PC-9 (cell line): ENCODE data around the gene NUP188. TPM values are rescaled to one million over a fixed set of nuclear protein-coding genes. Genes with fewer than 3 reads are reported as not detected.
A peak's percentile ranks its signal among the peaks of the same experiment; 100 is the strongest.

Experiments used
- BruUV-seq: library from RNA; stranded (reverse); fragments of 400-500 nt; replicated peaks from 2 replicates; lab custom pipeline; 2021; lab: Mats Ljungman, UMichigan
- CTCF ChIA-PET: fragments of 300-600 bp; sonication (Branson Sonifier 250); formaldehyde crosslinking; loops from one replicate; lab custom pipeline; 2022; ENCODE audit warnings: antibody characterized with exemption; lab: Charles Lee
- POLR2A ChIA-PET: fragments of 300-600 bp; sonication (Branson Sonifier 250); formaldehyde crosslinking; loops from one replicate; lab custom pipeline; 2022; ENCODE audit warnings: antibody characterized with exemption; ENCODE audit not compliant: unreplicated experiment; lab: Charles Lee
- DNase-seq, 2 experiments: peaks; one replicate each; pipeline versions ENCODE4 v3.0.0 to v3.0.0-alpha.2; 2015 to 2022; ENCODE audit warnings: mixed read lengths in 1 of 2
- H2AFZ ChIP-seq: fragments of 200-600 bp; sonication (generic); 2 replicates; pipeline ENCODE4 v1.8.1; 2017; ENCODE audit warnings: antibody characterized with exemption
- H3F3A ChIP-seq: fragments of 200-600 bp; sonication (generic); 2 replicates; pipeline ENCODE4 v1.8.1; 2017; ENCODE audit warnings: antibody characterized with exemption, mild to moderate bottlenecking, low read depth; ENCODE audit not compliant: insufficient read depth
- H3K27ac ChIP-seq: fragments of 200-600 bp; sonication (generic); 2 replicates; pipeline ENCODE4 v1.6.1; 2016; ENCODE audit warnings: mixed run types
- H3K27me3 ChIP-seq: fragments of 200-600 bp; sonication (generic); 2 replicates; pipeline ENCODE4 v1.6.1; 2016; ENCODE audit warnings: low read depth, mixed run types; ENCODE audit not compliant: insufficient read depth
- H3K36me3 ChIP-seq: fragments of 200-600 bp; sonication (generic); 2 replicates; pipeline ENCODE4 v1.6.1; 2016; ENCODE audit warnings: low read depth, mixed run types
- H3K4me1 ChIP-seq: fragments of 200-600 bp; sonication (generic); replicated peaks from 2 replicates; pipeline ENCODE4 v1.6.1; 2016; ENCODE audit warnings: mixed run types; ENCODE audit not compliant: insufficient read depth
- H3K4me2 ChIP-seq: fragments of 200-600 bp; sonication (generic); 2 replicates; pipeline ENCODE4 v1.6.1; 2017; ENCODE audit warnings: mixed run types
- H3K4me3 ChIP-seq: fragments of 200-600 bp; sonication (generic); 2 replicates; pipeline ENCODE4 v1.6.1; 2016; ENCODE audit warnings: mixed run types
- H3K79me2 ChIP-seq: fragments of 200-600 bp; sonication (generic); 2 replicates; pipeline ENCODE4 v1.6.1; 2017; ENCODE audit warnings: low read depth, mixed run types
- H3K9me2 ChIP-seq: fragments of 200-600 bp; sonication (generic); 2 replicates; pipeline ENCODE4 v1.8.1; 2017; ENCODE audit warnings: mild to moderate bottlenecking; ENCODE audit not compliant: insufficient read depth
- H3K9me3 ChIP-seq: fragments of 200-600 bp; sonication (generic); 2 replicates; pipeline ENCODE4 v1.8.1; 2016; ENCODE audit warnings: low read depth; ENCODE audit not compliant: insufficient read depth
- H4K20me1 ChIP-seq: fragments of 200-600 bp; sonication (generic); 2 replicates; pipeline ENCODE4 v1.8.1; 2017; ENCODE audit not compliant: insufficient read depth
- EZH2 ChIP-seq: fragments of 200-600 bp; sonication (generic); IDR thresholded peaks from 2 replicates; pipeline ENCODE4 v1.8.0; 2017; ENCODE audit warnings: antibody characterized with exemption, low read depth
- intact Hi-C: fragments of 100-400 bp; cut with micrococcal nuclease; formaldehyde crosslinking; loops from one replicate; pipeline ENCODE4 v1.10.0; 2022; ENCODE audit not compliant: unreplicated experiment
- total RNA-seq: library from RNA; stranded (reverse); gene quantifications from 2 replicates; pipeline ENCODE4 v1.2.3, GENCODE V29; 2021
- TF ChIP-seq, protein P1 (sequence below): fragments of 200-600 bp; sonication (generic); conservative IDR thresholded peaks from 2 replicates; pipeline ENCODE4 v1.6.1; 2017; ENCODE audit warnings: mixed run types, antibody characterized with exemption, mild to moderate bottlenecking, moderate library complexity

NUP188 gene
- total RNA-seq, 1 experiment from 2014 or later, result 90.0 TPM

DNA sequence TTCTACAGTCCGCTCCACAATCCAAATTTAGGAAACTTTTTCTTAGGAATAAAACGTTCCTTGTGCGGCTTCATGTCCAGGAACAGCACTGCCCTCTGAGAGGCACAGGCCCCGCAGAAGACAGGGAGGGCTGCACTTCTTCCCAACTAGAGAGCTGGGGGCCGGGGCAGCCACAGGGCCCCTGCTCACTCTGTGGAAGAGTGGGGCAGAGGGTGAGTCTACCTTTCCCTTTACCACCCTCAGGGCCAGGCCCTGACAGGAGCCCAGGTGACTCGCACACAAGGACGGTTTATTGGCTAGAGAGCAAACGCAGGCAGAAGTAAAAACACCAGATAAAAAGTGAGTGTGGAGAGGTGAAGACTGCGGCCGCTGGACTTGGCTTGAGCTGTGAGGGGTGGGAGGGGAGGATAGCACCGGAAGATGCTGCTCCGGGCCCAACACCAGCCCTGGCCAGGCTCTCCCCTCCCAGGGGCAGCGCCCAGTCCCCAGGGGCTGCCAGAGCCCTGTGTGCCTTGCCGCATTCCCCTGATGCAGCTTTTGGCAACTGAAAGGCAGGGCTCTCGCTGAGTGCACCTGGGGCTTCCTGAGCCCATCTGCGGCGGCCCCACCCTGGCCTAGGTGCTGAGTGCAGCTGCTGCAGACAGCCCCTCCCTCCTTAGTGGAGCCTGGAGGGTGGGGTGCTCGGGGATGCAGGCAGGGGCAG, 60.4 kb downstream of the NUP188 start:
- no peak overlapping the region for H3K27ac ChIP-seq
- no peaks in the 10 kb centered on the region for H3K9me2 ChIP-seq
- POLR2A ChIA-PET, result no interaction called here
- no TSS peak for BruUV-seq
- 0 out of 2 replicates have a peak, but pooled peaks cover 2% of the 10 kb centered on the region for H3K36me3 ChIP-seq
- no peak for TF ChIP-seq EZH2
- TF ChIP-seq, protein P1, sequence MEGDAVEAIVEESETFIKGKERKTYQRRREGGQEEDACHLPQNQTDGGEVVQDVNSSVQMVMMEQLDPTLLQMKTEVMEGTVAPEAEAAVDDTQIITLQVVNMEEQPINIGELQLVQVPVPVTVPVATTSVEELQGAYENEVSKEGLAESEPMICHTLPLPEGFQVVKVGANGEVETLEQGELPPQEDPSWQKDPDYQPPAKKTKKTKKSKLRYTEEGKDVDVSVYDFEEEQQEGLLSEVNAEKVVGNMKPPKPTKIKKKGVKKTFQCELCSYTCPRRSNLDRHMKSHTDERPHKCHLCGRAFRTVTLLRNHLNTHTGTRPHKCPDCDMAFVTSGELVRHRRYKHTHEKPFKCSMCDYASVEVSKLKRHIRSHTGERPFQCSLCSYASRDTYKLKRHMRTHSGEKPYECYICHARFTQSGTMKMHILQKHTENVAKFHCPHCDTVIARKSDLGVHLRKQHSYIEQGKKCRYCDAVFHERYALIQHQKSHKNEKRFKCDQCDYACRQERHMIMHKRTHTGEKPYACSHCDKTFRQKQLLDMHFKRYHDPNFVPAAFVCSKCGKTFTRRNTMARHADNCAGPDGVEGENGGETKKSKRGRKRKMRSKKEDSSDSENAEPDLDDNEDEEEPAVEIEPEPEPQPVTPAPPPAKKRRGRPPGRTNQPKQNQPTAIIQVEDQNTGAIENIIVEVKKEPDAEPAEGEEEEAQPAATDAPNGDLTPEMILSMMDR, result no peak
- no peak overlapping the region for H3K4me3 ChIP-seq
- H3F3A ChIP-seq, result peaks cover 44% of the 10 kb centered on the region
- no peak for DNase-seq
- peaks cover 12% of the 10 kb centered on the region for H4K20me1 ChIP-seq
- H3K4me2 ChIP-seq, result no peak overlapping the region
- CTCF ChIA-PET, result interaction anchor here (0.6 to 2.0 kb wide), 2 partner anchors 20 to 777 kb away, joined by 6 to 8 read pairs; partner anchors contain the start of gene SH3GLB2
- H3K4me1 ChIP-seq, result no peaks in the 10 kb centered on the region
- intact Hi-C loops, result loop anchor here (2.0 to 5.0 kb wide), 2 partner anchors 94 to 609 kb away; no protein-coding TSS in a partner anchor
- no peaks in the 10 kb centered on the region for H3K79me2 ChIP-seq
- no peaks in the 10 kb centered on the region for H3K27me3 ChIP-seq
- H2AFZ ChIP-seq, result no peak overlapping the region
- no peaks in the 10 kb centered on the region for H3K9me3 ChIP-seq

GRCh38 chr9:129008469-129008965, 61.0 kb downstream of the NUP188 start:
- 0 out of 2 replicates have a peak, but pooled peaks cover 2% of the 10 kb centered on the region for H3K36me3 ChIP-seq

GRCh38 chr9:129008986-129009583, 61.6 kb downstream of the NUP188 start:
- H3K4me1 ChIP-seq, result no peaks in the 10 kb centered on the region
- peaks cover 12% of the 10 kb centered on the region for H4K20me1 ChIP-seq
- no peaks in the 10 kb centered on the region for H3K79me2 ChIP-seq
- H2AFZ ChIP-seq, result no peak overlapping the region
- ChIA-PET POLR2A (no interaction called here), CTCF (interaction anchor here (0.7 to 0.9 kb wide), 2 partner anchors 19 to 21 kb away, joined by 3 read pairs; partner anchors contain the start of gene SH3GLB2)
- H3K9me2 ChIP-seq, result no peaks in the 10 kb centered on the region
- no peak overlapping the region for H3K27ac ChIP-seq
- no peak for TF ChIP-seq EZH2
- TF ChIP-seq, protein P1, result no peak
- DNase-seq, result no peak
- intact Hi-C loops, result loop anchor here (5.0 kb wide), 1 partner anchor 93 kb away; no protein-coding TSS in a partner anchor
- H3K9me3 ChIP-seq, result no peaks in the 10 kb centered on the region
- H3F3A ChIP-seq, result peaks cover 32% of the 10 kb centered on the region
- H3K36me3 ChIP-seq, result peaks cover 4% of the 10 kb centered on the region; the same call in 1 of the 2 replicates
- no TSS peak for BruUV-seq
- H3K27me3 ChIP-seq, result no peaks in the 10 kb centered on the region
- H3K4me3 ChIP-seq, result no peak overlapping the region
- no peak overlapping the region for H3K4me2 ChIP-seq

More at GRCh38 chr9:129008469-129008965, 61.0 kb downstream of the NUP188 start:
- TF ChIP-seq, protein P1, result no peak
- no peak for TF ChIP-seq EZH2
- BruUV-seq, result TSS peak; percentile 7
- H3K79me2 ChIP-seq, result no peaks in the 10 kb centered on the region
- no peaks in the 10 kb centered on the region for H3K9me2 ChIP-seq
- intact Hi-C loops, result loop anchor here (5.0 kb wide), 1 partner anchor 94 kb away; no protein-coding TSS in a partner anchor
- peaks cover 38% of the 10 kb centered on the region for H3F3A ChIP-seq
- H4K20me1 ChIP-seq, result peaks cover 12% of the 10 kb centered on the region
- H3K4me3 ChIP-seq, result no peak overlapping the region
- no peak overlapping the region for H3K27ac ChIP-seq
- H3K9me3 ChIP-seq, result no peaks in the 10 kb centered on the region
- no peak overlapping the region for H2AFZ ChIP-seq
- H3K4me1 ChIP-seq, result no peaks in the 10 kb centered on the region
- ChIA-PET POLR2A (no interaction called here), CTCF (interaction anchor here (0.6 kb wide), 1 partner anchor 777 kb away, joined by 6 read pairs; no protein-coding TSS in a partner anchor)
- H3K27me3 ChIP-seq, result no peaks in the 10 kb centered on the region
- DNase-seq, result no peak
- H3K4me2 ChIP-seq, result no peak overlapping the region
